Colon (tissue), 2 donors: ENCODE results near the gene VPS35.
"Not testable (repeated sequence)": the region's sequence is repeated elsewhere in the genome, so short reads cannot be mapped to it uniquely, and the experiment has no call there.

Experiments used
- FAIRE-seq: peaks from 2 replicates; lab custom pipeline; 2012; peaks lifted over from hg19 to GRCh38; lab: Jason Lieb, UNC
- donor health status: control.
- donor health status: control.

Gene VPS35

GRCh38 chr16:46712911-46713310, 23.9 kb upstream of the VPS35 start:
- FAIRE-seq: no peak

GRCh38 chr16:46711106-46712058, 22.4 kb upstream of the VPS35 start:
- FAIRE-seq: no peak

GRCh38 chr16:46709469-46710005, 20.6 kb upstream of the VPS35 start:
- no peak for FAIRE-seq

- FAIRE-seq: no peak
Observed at GRCh38 chr16:46706642-46707041, 17.7 kb upstream of the VPS35 start.

GRCh38 chr16:46702030-46702429, 13.1 kb upstream of the VPS35 start:
- no peak for FAIRE-seq

- FAIRE-seq: no peak
Observed at GRCh38 chr16:46701615-46702014, 12.6 kb upstream of the VPS35 start.

- no peak for FAIRE-seq
Observed at GRCh38 chr16:46700048-46700447, 11.1 kb upstream of the VPS35 start.

GRCh38 chr16:46696957-46697356, 8.0 kb upstream of the VPS35 start:
- FAIRE-seq: no peak

- FAIRE-seq: no peak
Observed at GRCh38 chr16:46695937-46696336, 7.0 kb upstream of the VPS35 start.

- no peak for FAIRE-seq
Observed at GRCh38 chr16:46693598-46693997, 4.6 kb upstream of the VPS35 start.

GRCh38 chr16:46691726-46692125, 2.7 kb upstream of the VPS35 start:
- FAIRE-seq: no peak

- FAIRE-seq: no peak
Observed at GRCh38 chr16:46690281-46691178, 1.6 kb upstream of the VPS35 start.

- no peak for FAIRE-seq
Observed at GRCh38 chr16:46689365-46690280, 645 bp upstream of the VPS35 start, which contains the start of gene ORC6. ORC6 (plus strand) TSS chr16:46689659; CDS start chr16:46689706, 47 bp downstream.

- FAIRE-seq: no peak
Observed at GRCh38 chr16:46688101-46688653, 801 bp downstream of the VPS35 start.

- FAIRE-seq: no peak
Observed at GRCh38 chr16:46687486-46687885, 1.5 kb downstream of the VPS35 start.

- FAIRE-seq: no peak
Observed at GRCh38 chr16:46686815-46687473, 2.0 kb downstream of the VPS35 start.

- peak; percentile 5 for FAIRE-seq
Observed at GRCh38 chr16:46681867-46682266, 7.1 kb downstream of the VPS35 start.

GRCh38 chr16:46677943-46678342, 11.0 kb downstream of the VPS35 start:
- FAIRE-seq: not testable (repeated sequence)

- no peak for FAIRE-seq
Observed at GRCh38 chr16:46673320-46674013, 15.5 kb downstream of the VPS35 start.

- FAIRE-seq: no peak
Observed at GRCh38 chr16:46662123-46662522, 26.9 kb downstream of the VPS35 start.
